Epithelial cell of proximal tubule (primary cell): ENCODE data around the gene VRK1. TPM values are rescaled to one million over a fixed set of nuclear protein-coding genes. Genes with fewer than 3 reads are reported as not detected.

ENCODE experiments used
- DNase-seq: peaks from one replicate; pipeline ENCODE4 v3.0.0-alpha.2; 2011; ENCODE audit warnings: low read depth
- H3K4me3 ChIP-seq: 2 replicates; pipeline ENCODE4 v1.5.1; 2011; ENCODE audit warnings: low read depth, mild to moderate bottlenecking, low read length
- total RNA-seq: library from RNA; depleted of rRNA; stranded (reverse); fragments of >200 nt; gene quantifications from 2 replicates; pipeline ENCODE4 v1.2.3, GENCODE V29; 2015
- TF ChIP-seq, protein P1 (sequence below): conservative IDR thresholded peaks from 2 replicates; pipeline ENCODE4 v1.5.1; 2012; ENCODE audit warnings: low read depth, mild to moderate bottlenecking, low read length

The VRK1 gene
- total RNA-seq, 1 donor from 2014 or later: 47.3 TPM

DNA sequence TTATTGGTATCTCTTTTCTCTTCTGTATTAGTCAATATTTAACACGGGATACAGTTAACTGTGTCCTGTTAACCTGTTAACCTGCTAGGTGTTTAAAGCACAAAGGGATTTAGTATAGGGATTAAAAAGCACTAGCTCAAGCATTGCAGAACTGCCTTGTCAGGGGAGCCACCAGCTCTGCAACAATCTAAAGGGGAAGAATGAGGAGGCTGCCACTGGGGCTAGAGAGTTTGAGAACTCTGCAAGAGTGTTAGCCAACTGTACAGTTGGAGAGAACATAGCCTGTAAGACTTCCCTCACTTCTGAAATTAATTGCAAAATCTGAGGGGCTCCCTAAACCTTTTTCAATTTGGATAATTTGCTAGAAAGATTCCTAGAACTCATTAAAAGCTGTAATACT lies 6.5 kb upstream of the VRK1 start:
- TF ChIP-seq, protein P1, sequence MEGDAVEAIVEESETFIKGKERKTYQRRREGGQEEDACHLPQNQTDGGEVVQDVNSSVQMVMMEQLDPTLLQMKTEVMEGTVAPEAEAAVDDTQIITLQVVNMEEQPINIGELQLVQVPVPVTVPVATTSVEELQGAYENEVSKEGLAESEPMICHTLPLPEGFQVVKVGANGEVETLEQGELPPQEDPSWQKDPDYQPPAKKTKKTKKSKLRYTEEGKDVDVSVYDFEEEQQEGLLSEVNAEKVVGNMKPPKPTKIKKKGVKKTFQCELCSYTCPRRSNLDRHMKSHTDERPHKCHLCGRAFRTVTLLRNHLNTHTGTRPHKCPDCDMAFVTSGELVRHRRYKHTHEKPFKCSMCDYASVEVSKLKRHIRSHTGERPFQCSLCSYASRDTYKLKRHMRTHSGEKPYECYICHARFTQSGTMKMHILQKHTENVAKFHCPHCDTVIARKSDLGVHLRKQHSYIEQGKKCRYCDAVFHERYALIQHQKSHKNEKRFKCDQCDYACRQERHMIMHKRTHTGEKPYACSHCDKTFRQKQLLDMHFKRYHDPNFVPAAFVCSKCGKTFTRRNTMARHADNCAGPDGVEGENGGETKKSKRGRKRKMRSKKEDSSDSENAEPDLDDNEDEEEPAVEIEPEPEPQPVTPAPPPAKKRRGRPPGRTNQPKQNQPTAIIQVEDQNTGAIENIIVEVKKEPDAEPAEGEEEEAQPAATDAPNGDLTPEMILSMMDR: no peak
- no peak for DNase-seq

DNA sequence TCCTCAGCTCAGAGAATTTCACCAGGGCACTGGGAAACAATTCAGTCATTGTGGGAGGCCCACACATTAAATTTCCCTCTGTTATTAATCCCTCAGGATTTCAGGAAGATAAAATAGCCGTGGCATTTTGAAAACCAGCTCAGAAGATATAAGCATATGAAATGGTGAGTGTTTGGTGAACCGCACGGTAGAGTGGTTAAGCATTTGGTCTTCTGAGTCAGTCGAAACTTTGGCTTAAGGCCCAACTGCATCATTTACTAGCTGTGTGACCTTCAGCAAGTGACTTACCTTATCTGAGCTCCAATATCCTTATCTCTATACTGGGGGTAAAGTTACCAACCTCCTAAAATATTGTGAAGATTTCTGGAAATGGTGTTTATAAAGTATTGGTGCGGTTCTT lies 5.2 kb upstream of the VRK1 start:
- no peak for DNase-seq
- no peak overlapping the region for H3K4me3 ChIP-seq
- TF ChIP-seq, protein P1: no peak

More for the DNA sequence above, 6.5 kb upstream of the VRK1 start:
- H3K4me3 ChIP-seq: no peak overlapping the region

DNA sequence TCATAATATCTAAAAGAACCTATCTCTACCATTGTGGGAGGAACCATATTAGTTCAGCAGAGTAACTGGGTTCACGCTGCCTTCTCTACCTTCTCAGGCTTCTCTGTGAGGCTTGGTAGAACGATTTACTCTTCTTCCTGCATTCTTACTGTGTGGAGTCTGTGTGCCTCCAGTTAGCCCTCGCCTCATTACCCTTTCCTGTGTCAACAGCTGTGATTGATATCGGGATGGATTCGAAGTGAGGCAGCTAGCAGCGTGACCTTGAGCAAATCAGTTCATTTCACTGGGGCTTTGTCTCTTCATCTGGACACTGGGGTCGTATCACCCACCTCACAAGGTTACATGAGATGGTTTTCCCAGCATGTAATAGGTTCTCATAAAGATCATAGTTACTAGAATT lies 4.6 kb upstream of the VRK1 start:
- no peak for DNase-seq
- no peak overlapping the region for H3K4me3 ChIP-seq
- TF ChIP-seq, protein P1: no peak

DNA sequence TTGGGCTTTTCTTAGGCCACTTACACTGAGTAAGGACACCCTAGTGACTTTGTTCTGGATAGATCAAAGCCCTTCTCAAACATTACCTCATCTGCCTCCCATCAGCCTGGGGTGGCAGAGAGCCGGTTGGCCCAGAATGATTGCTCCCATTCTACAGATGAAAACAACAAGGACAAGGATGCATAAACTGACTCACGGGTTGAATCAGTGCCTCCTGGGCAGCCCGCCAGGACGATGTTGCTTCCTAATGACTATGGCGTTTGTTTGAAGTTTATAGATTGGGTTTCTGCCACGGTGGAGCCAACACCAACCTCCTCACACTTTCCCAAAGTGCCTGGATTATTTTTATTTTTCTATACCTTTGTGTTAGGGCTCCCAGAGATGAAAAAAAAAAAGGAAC lies 3.6 kb upstream of the VRK1 start:
- no peak for DNase-seq
- TF ChIP-seq, protein P1: no peak
- no peak overlapping the region for H3K4me3 ChIP-seq

DNA sequence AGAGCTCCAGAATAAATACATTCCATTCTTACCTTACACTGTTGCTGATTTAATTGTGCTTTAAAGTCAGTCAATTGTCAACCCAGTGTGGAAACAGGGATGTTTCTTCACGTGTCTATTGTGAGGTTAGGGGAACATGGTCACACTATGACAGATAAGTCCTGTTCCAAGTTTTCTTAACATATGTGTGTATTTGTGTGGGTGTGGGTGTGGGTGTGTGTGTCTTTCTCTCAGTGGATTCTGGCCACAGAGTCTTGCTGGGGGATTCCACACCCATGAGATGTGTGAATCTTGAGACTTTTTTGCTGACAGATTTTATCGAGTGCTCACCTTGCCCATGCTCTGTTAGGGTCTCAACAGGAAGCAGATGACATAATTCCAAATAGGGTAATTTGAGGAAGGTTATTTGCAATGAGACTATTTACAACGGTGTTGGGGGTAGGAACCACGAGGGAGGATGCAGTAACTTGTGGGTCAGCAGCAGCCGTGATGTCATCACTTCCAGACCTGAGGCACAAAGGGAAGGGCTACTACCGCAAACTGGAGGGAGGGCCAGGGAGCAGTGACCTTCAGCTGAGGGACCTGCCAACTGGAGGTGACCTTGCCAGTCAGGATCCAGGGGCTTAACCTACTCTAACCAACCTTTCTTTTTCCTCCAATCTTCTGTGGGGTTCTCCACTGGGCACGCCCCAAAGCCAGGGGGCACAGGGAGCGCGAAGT lies 1.9 kb upstream of the VRK1 start:
- DNase-seq: no peak
- TF ChIP-seq, protein P1: no peak
- no peak overlapping the region for H3K4me3 ChIP-seq

DNA sequence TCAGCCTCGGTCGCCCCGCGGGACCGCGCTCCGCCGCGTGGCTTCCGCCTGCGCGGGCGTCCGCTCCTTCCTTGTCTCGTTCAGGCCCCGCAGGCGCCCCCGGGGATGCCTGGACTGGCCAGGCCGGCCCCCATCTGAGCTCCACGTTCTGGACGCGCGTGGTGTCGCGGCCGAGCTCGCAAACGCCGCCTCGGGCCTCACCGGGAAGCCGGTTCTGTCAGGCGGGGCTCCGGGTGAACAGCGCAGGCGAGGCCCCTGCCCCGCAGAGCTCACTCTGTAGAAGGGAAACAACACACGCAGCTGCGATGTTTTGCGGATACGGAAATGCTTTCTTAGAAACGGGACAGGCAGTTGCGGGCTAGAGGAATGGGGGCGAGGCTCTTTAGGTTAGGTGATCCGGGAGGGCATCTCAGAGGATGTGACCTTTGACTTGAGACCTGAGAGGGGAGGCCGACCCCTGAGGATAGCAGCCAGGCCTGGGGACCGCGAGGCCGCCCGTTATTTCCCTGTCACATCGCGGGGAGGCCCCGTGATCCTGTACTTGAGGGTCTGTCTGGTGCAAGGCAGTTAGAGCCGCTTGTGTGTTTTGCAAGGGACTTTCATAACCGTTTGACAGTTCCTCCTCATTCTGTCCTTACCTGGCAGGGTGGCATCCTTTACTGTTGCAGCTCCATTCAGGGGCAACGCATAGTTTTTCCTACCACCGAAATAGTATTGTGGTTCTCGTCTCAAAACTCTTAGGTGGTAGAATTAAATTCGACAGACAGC lies 584 bp downstream of the VRK1 start:
- peak overlapping the region; percentile 94 for H3K4me3 ChIP-seq
- no peak for DNase-seq
- TF ChIP-seq, protein P1: no peak

DNA sequence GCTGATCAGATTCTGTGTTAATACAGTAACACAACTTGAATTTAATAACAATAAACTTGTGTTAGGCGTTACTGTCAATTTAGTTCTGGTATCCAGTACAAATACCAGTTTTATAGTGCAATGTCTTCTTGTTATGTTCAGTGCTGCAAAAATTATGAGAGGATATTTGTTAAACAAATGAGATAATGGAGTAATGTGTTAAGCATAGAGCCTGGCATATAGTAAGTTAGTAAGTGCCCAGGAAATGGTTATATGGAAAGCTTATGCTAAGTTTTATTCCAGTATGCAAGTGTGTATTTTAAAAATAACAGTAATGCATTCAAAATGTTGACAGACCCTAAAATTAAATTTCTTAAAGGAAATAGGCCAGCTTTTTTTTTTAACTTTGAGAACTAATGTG lies 1.8 kb downstream of the VRK1 start:
- H3K4me3 ChIP-seq: no peak overlapping the region
- DNase-seq: no peak
- TF ChIP-seq, protein P1: no peak
